Upper lobe of left lung (tissue), 6 donors: ENCODE measurements around the gene DHCR24. TPM values are rescaled to one million over a fixed set of nuclear protein-coding genes. Genes with fewer than 3 reads are reported as not detected.
A peak's percentile ranks its signal among the peaks of the same experiment; 100 is the strongest.
"Not testable (repeated sequence)": the region's sequence is repeated elsewhere in the genome, so short reads cannot be mapped to it uniquely, and the experiment has no call there.

Experiments used
- ATAC-seq, 2 donors: fragments of 200-7000 bp; cut with Tn5 transposase; one replicate each; pipeline ENCODE4 v1.9.1; 2022; ENCODE audit warnings: mild to moderate bottlenecking in 2 of 2, moderate library complexity in 2 of 2; ENCODE audit not compliant: low FRiP score in 2 of 2
- DNase-seq, 2 donors: peaks; one replicate each; pipeline ENCODE4 v3.0.0-alpha.2; 2019 to 2020
- H3K27ac ChIP-seq, 4 donors: fragments of 200-600 bp; sonication (generic); one replicate each; pipeline ENCODE4 v1.5.1; 2016 to 2019
- H3K27me3 ChIP-seq, 4 donors: fragments of 200-600 bp; sonication (generic); one replicate each; pipeline ENCODE4 v1.5.1; 2017 to 2019
- H3K36me3 ChIP-seq, 4 donors: fragments of 200-600 bp; sonication (generic); one replicate each; pipeline ENCODE4 v1.5.1; 2016 to 2019
- H3K4me1 ChIP-seq, 4 donors: fragments of 200-600 bp; sonication (generic); one replicate each; pipeline ENCODE4 v1.5.1; 2018 to 2019
- H3K4me3 ChIP-seq, 4 donors: fragments of 200-600 bp; sonication (generic); one replicate each; pipeline ENCODE4 v1.5.1; 2017 to 2019; ENCODE audit warnings: mild to moderate bottlenecking in 2 of 4, moderate library complexity in 1 of 4
- H3K9me3 ChIP-seq, 4 donors: fragments of 200-600 bp; sonication (generic); one replicate each; pipeline ENCODE4 v1.5.1; 2018 to 2019
- CTCF ChIP-seq, 6 experiments: fragments of 450-650 bp in 4 of 6; fragments of 200-600 bp in 2 of 6; sonication (generic) in 2 of 6; IDR thresholded peaks; one replicate each; pipeline ENCODE4 v1.5.1; 2016 to 2019; ENCODE audit warnings: antibody characterized with exemption in 6 of 6
- EP300 ChIP-seq, 4 donors: sonication (generic); formaldehyde crosslinking; IDR thresholded peaks; one replicate each; pipeline ENCODE4 v1.5.1; 2017; ENCODE audit warnings: antibody characterized with exemption in 4 of 4, control low read depth in 2 of 4
- POLR2A ChIP-seq, 4 donors: fragments of 450-650 bp; IDR thresholded peaks; one replicate each; pipeline ENCODE4 v1.5.1; 2016 to 2017; ENCODE audit warnings: antibody characterized with exemption in 4 of 4, mild to moderate bottlenecking in 2 of 4
- POLR2AphosphoS5 ChIP-seq, 2 donors: sonication (generic); formaldehyde crosslinking; IDR thresholded peaks; one replicate each; pipeline ENCODE4 v1.5.1; 2017; ENCODE audit warnings: antibody characterized with exemption in 2 of 2
- WGBS, 2 donors: methylation state at CpG; one replicate each; pipeline ENCODE4 v1.1.5; 2017 to 2018; 5-methylcytosine and 5-hydroxymethylcytosine counted together
- total RNA-seq, 6 donors: library from RNA; depleted of rRNA in 4 of 6; stranded (reverse); fragments of >200 nt in 4 of 6; gene quantifications; one replicate each; pipeline versions ENCODE4 v1.1.0 to v1.2.1, GENCODE V29; 2016 to 2021
- donor health status: DM: no; HTN: no; CAD: no; lungs with moderate emphysema.
- donor health status: DM: no; HTN: yes; CAD: no; lungs with severe emphysema.

The DHCR24 gene
- 100 to 1,000 TPM; 188 to 863 (median 555) TPM for total RNA-seq

DNA sequence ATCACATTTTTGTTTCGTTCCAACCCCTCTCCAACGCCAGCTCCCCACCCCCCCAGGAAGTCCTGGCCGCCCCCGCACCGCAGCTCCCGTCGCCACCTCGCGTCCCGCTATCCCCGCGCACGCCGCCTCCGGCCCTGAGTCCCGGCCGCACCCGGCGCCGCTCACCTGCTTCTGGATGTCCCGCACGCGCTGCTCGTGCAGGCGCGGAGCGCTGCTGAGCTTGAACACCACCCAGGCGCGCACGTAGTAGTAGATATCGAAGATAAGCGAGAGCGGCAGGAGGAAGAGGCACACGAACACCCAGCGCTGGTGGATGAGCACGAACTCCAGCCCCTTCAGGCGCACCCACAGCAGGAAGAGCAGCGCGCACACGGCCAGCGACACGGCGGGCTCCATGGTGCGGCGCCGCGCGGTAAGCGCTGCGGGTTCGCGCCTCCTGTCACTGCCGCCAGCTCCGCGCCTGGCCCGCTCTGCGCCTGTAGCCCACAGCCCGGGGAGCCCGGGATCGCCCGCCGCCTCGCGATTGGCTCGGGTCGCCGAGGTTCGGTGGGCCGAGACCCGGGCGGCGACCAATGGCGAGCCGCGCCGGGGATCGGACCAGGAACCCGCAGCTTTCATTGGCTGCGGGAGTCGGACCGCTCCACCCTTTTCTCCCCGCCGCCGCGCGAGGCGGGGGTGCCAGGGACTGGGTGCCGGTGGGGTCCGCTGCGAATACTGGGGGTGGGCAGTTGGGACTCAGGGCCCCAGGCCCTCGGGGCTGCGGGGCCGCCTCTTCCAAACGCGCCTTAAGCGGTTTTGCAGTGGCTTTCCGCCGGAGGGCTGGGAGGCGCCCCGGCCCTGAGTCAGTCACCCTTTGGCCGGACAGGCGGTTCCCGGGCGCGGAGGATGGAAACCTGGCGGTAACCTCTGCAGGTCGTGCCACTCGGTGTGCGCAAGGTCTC lies at the start of gene DHCR24:
Gene DHCR24, minus strand, starts transcription at position 472 of the 941 bp plus-strand sequence. Its CDS starts 76 bp downstream, at position 396.
- H3K9me3 ChIP-seq: no peaks in the 10 kb centered on the region
- H3K27me3 ChIP-seq: no peaks in the 10 kb centered on the region
- peak within 1 kb of the TSS; percentile 78 to 94 (median 86) for H3K4me3 ChIP-seq
- 2 to 3% methylated on average over 10 to 69 of the region's 109 CpGs for whole genome bisulfite sequencing, 2 donors
- H3K27ac ChIP-seq: peak within 1 kb of the TSS; percentile 75 to 86 (median 82)
- H3K4me1 ChIP-seq: peaks cover 0 to 51% (median 43%) of the 10 kb centered on the region in 4 donors
- DNase-seq: peak; percentile 93 to 97
- peak; percentile 87 to 97 for ATAC-seq
- peaks cover 0 to 5% (median 0%) of the 10 kb centered on the region in 4 donors for H3K36me3 ChIP-seq
- TF ChIP-seq POLR2AphosphoS5 (IDR thresholded peaks at IDR 0.05) (peak; percentile 58 to 81), EP300 (IDR thresholded peaks at IDR 0.05) (no peak), POLR2A (IDR thresholded peaks at IDR 0.05) (peak in 3 of 4 donors; percentile 39 to 94 (median 85)), CTCF (IDR thresholded peaks at IDR 0.05) (peak in 1 of 6 experiments; percentile 6)

DNA sequence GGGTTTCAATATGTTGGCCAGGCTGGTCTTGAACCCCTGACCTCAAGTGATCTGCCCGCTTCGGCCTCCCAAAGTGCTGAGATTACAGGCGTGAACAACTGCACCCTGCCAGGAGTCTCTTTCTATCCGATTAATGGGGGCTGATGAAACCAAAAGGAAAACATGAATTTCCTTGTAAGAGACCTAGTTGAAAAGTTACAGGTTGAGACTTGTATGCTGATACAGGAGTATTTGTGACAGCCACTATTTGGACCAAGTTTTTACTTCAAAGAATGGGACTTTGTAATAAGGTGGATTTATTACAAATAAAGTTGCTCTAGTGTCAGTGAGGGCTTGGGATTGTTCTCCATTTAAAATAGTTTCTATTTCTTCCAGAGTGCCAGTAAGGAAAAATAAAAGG lies 49.8 kb upstream of the DHCR24 start:
- no peaks in the 10 kb centered on the region for H3K27me3 ChIP-seq
- no peaks in the 10 kb centered on the region for H3K9me3 ChIP-seq
- DNase-seq: no peak
- WGBS, 2 donors: 93 to 96% methylated on average over 4 of the region's 4 CpGs
- H3K4me1 ChIP-seq: no peaks in the 10 kb centered on the region
- no peak overlapping the region for H3K4me3 ChIP-seq
- no peaks in the 10 kb centered on the region for H3K36me3 ChIP-seq
- TF ChIP-seq EP300 (IDR thresholded peaks at IDR 0.05) (no peak), POLR2AphosphoS5 (IDR thresholded peaks at IDR 0.05) (no peak), POLR2A (IDR thresholded peaks at IDR 0.05) (no peak), CTCF (IDR thresholded peaks at IDR 0.05) (no peak)
- no peak overlapping the region for H3K27ac ChIP-seq
- no peak for ATAC-seq

- Histone ChIP-seq H3K27me3 (no peaks in the 10 kb centered on the region), H3K36me3 (no peaks in the 10 kb centered on the region), H3K4me3 (no peak overlapping the region), H3K9me3 (no peaks in the 10 kb centered on the region), H3K27ac (no peak overlapping the region), H3K4me1 (no peaks in the 10 kb centered on the region)
- DNase-seq: no peak
- no peak for ATAC-seq
- TF ChIP-seq CTCF (IDR thresholded peaks at IDR 0.05): no peak
Observed at GRCh38 chr1:54934869-54935268, 47.9 kb upstream of the DHCR24 start.

DNA sequence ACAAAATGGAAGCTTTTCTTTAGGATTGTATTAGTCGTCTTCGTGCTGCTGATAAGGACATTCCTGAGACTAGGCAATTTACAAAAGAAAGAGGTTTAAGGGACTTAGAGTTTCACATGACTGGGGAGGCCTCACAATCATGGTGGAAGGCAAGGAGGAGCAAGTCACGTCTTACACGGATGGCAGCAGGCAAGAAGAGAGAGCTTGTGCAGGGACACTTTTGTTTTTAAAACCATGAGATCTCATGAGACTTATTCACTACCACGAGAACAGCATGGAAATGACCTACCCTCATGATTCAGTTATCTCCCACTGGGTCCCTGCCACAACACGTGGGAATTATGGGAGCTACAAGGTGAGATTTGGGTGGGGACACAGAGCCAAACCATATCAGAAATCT lies 47.1 kb upstream of the DHCR24 start:
- H3K4me1 ChIP-seq, DNase-seq, H3K27me3 ChIP-seq, ATAC-seq, H3K9me3 ChIP-seq, H3K4me3 ChIP-seq, H3K27ac ChIP-seq, H3K36me3 ChIP-seq: not testable (repeated sequence)
- 89 to 96% methylated on average over 6 of the region's 6 CpGs for WGBS, 2 donors

GRCh38 chr1:54931275-54931840 lies 44.4 kb upstream of the DHCR24 start:
- ATAC-seq (no peak), DNase-seq (no peak)
- Histone ChIP-seq H3K36me3 (no peaks in the 10 kb centered on the region), H3K4me1 (peaks cover 0 to 11% (median 8%) of the 10 kb centered on the region in 4 donors), H3K27me3 (no peaks in the 10 kb centered on the region), H3K27ac (no peak overlapping the region), H3K4me3 (no peak overlapping the region), H3K9me3 (no peaks in the 10 kb centered on the region)
- 83 to 93% methylated on average over 1 of the region's 1 CpG for WGBS, 2 donors
- TF ChIP-seq POLR2A (IDR thresholded peaks at IDR 0.05) (no peak), CTCF (IDR thresholded peaks at IDR 0.05) (no peak), EP300 (IDR thresholded peaks at IDR 0.05) (no peak), POLR2AphosphoS5 (IDR thresholded peaks at IDR 0.05) (no peak)
